IMR-90 (cell line): Measurements from ENCODE around the gene FBXL20. TPM values are rescaled to one million over a fixed set of nuclear protein-coding genes. Genes with fewer than 3 reads are reported as not detected.

Experiments used
- ATAC-seq: fragments of 200-7000 bp; cut with Tn5 transposase; 2 replicates; pipeline ENCODE4 v1.9.1; 2020; ENCODE audit warnings: low read depth, mild to moderate bottlenecking, moderate library complexity
- BruUV-seq: library from RNA; stranded (reverse); fragments of 400-500 nt; replicated peaks from 2 replicates; lab custom pipeline; 2021; lab: Mats Ljungman, UMichigan
- CTCF ChIA-PET: fragments of 300-600 bp; formaldehyde crosslinking; extraction: SDS; loops from one replicate; lab custom pipeline; 2021; ENCODE audit warnings: antibody characterized with exemption; lab: Yijun Ruan, JAX
- POLR2A ChIA-PET: fragments of 300-600 bp; sonication (Branson Sonifier 250); formaldehyde crosslinking; loops from one replicate; lab custom pipeline; 2022; ENCODE audit warnings: antibody characterized with exemption; ENCODE audit not compliant: unreplicated experiment; lab: Charles Lee
- DNase-seq: peaks from one replicate; pipeline ENCODE4 v3.0.0; 2013
- H2AFZ ChIP-seq: replicated peaks from 2 replicates; pipeline ENCODE3; 2013; ENCODE audit warnings: low read length, mild to moderate bottlenecking; ENCODE audit not compliant: poor library complexity
- H2AK5ac ChIP-seq: 2 replicates; pipeline ENCODE4 v1.6.1; 2013; ENCODE audit warnings: low read depth, low read length, inconsistent platforms
- H2AK9ac ChIP-seq: replicated peaks from 2 replicates; pipeline ENCODE3; 2013; ENCODE audit warnings: mild to moderate bottlenecking, low read depth, low read length, moderate library complexity; ENCODE audit not compliant: poor library complexity
- H2BK120ac ChIP-seq: 2 replicates; pipeline ENCODE4 v1.6.1; 2013; ENCODE audit warnings: low read depth, low read length, inconsistent platforms
- H2BK15ac ChIP-seq: 3 replicates; pipeline ENCODE4 v1.6.1; 2013; ENCODE audit warnings: low read depth, low read length, inconsistent platforms
- H2BK20ac ChIP-seq: 2 replicates; pipeline ENCODE4 v1.6.1; 2013; ENCODE audit warnings: low read depth, mild to moderate bottlenecking, inconsistent platforms, low read length, moderate library complexity
- H2BK5ac ChIP-seq: 2 replicates; pipeline ENCODE4 v1.6.1; 2013; ENCODE audit warnings: mild to moderate bottlenecking, low read depth, low read length, inconsistent platforms; ENCODE audit not compliant: poor library complexity, severe bottlenecking
- H3K14ac ChIP-seq: replicated peaks from 2 replicates; pipeline ENCODE4 v1.6.1; 2013; ENCODE audit warnings: low read depth, low read length, inconsistent platforms
- H3K18ac ChIP-seq: 2 replicates; pipeline ENCODE4 v1.6.1; 2013; ENCODE audit warnings: low read depth, low read length, control low read depth
- H3K23ac ChIP-seq: 2 replicates; pipeline ENCODE4 v1.6.1; 2013; ENCODE audit warnings: low read depth, low read length, inconsistent platforms
- H3K27ac ChIP-seq: 2 replicates; pipeline ENCODE4 v1.5.1; 2013; ENCODE audit warnings: mild to moderate bottlenecking, control low read depth, low read length; ENCODE audit not compliant: insufficient read depth
- H3K27me3 ChIP-seq: 2 replicates; pipeline ENCODE4 v1.6.1; 2013; ENCODE audit warnings: low read length; ENCODE audit not compliant: control insufficient read depth, insufficient read depth
- H3K36me3 ChIP-seq: 2 replicates; pipeline ENCODE4 v1.6.1; 2013; ENCODE audit warnings: low read length, mixed read lengths; ENCODE audit not compliant: control insufficient read depth, insufficient read depth
- H3K4ac ChIP-seq: 2 replicates; pipeline ENCODE4 v1.6.1; 2013; ENCODE audit warnings: low read depth, low read length, inconsistent platforms
- H3K4me1 ChIP-seq: 2 replicates; pipeline ENCODE4 v1.6.1; 2013; ENCODE audit warnings: low read length, mixed read lengths; ENCODE audit not compliant: control insufficient read depth, insufficient read depth
- H3K4me2 ChIP-seq: 2 replicates; pipeline ENCODE4 v1.6.1; 2013; ENCODE audit warnings: low read depth, mild to moderate bottlenecking, control low read depth, low read length, moderate library complexity
- H3K4me3 ChIP-seq: 2 replicates; pipeline ENCODE4 v1.5.1; 2013; ENCODE audit warnings: low read depth, mild to moderate bottlenecking, control low read depth, low read length, moderate library complexity; ENCODE audit not compliant: insufficient read depth
- H3K56ac ChIP-seq: 2 replicates; pipeline ENCODE4 v1.6.1; 2013; ENCODE audit warnings: low read length, inconsistent platforms; ENCODE audit not compliant: insufficient read depth; ENCODE audit errors: extremely low read depth
- H3K79me1 ChIP-seq, 2 experiments: 2 replicates each; pipeline ENCODE4 v1.6.1; 2013; ENCODE audit warnings: low read length in 2 of 2, inconsistent platforms in 1 of 2, low read depth in 1 of 2
- H3K9ac ChIP-seq: 2 replicates; pipeline ENCODE4 v1.6.1; 2013; ENCODE audit warnings: low read depth, low read length, control low read depth
- H3K9me1 ChIP-seq: 2 replicates; pipeline ENCODE4 v1.6.1; 2013; ENCODE audit warnings: low read length, inconsistent platforms; ENCODE audit not compliant: insufficient read depth
- H3K9me3 ChIP-seq: 2 replicates; pipeline ENCODE4 v1.6.1; 2013; ENCODE audit warnings: low read length; ENCODE audit not compliant: control insufficient read depth, insufficient read depth
- H4K20me1 ChIP-seq: 2 replicates; pipeline ENCODE4 v1.6.1; 2013; ENCODE audit warnings: low read length, inconsistent platforms; ENCODE audit not compliant: insufficient read depth
- H4K5ac ChIP-seq: 2 replicates; pipeline ENCODE4 v1.6.1; 2013; ENCODE audit warnings: mild to moderate bottlenecking, low read depth, low read length, control low read depth
- H4K8ac ChIP-seq, 2 experiments: 2 replicates each; pipeline ENCODE4 v1.6.1; 2013; ENCODE audit warnings: low read depth in 2 of 2, low read length in 2 of 2, control low read depth in 1 of 2, inconsistent platforms in 1 of 2
- H4K91ac ChIP-seq: 2 replicates; pipeline ENCODE4 v1.6.1; 2013; ENCODE audit warnings: low read depth, low read length, inconsistent platforms; ENCODE audit not compliant: insufficient read depth
- BHLHE40 ChIP-seq: fragments of 150-350 bp; IDR thresholded peaks from 2 replicates; pipeline ENCODE4 v1.6.1; 2016; ENCODE audit warnings: mild to moderate bottlenecking, low read depth, low read length
- CEBPB ChIP-seq: IDR thresholded peaks from 2 replicates; pipeline ENCODE4 v1.6.1; 2012; ENCODE audit warnings: low read depth, low read length, improper control_type of control experiment
- CHD1 ChIP-seq: IDR thresholded peaks from 2 replicates; pipeline ENCODE4 v1.6.1; 2012; ENCODE audit warnings: low read depth, low read length, improper control_type of control experiment
- FOS ChIP-seq: fragments of 150-350 bp; IDR thresholded peaks from 2 replicates; pipeline ENCODE4 v1.6.1; 2016; ENCODE audit warnings: low read depth, low read length
- MAFK ChIP-seq: IDR thresholded peaks from 2 replicates; pipeline ENCODE4 v1.6.1; 2012; ENCODE audit warnings: low read depth, low read length, improper control_type of control experiment
- MAZ ChIP-seq: IDR thresholded peaks from 2 replicates; pipeline ENCODE4 v1.6.1; 2012; ENCODE audit warnings: low read depth, mild to moderate bottlenecking, low read length, improper control_type of control experiment, moderate library complexity, borderline replicate concordance
- MXI1 ChIP-seq: IDR thresholded peaks from 2 replicates; pipeline ENCODE4 v1.6.1; 2012; ENCODE audit warnings: low read depth, mild to moderate bottlenecking, low read length, moderate library complexity, borderline replicate concordance
- NFE2L2 ChIP-seq: fragments of 150-350 bp; IDR thresholded peaks from 2 replicates; pipeline ENCODE4 v1.6.1; 2016; ENCODE audit warnings: low read depth, mild to moderate bottlenecking, low read length
- POLR2A ChIP-seq: IDR thresholded peaks from 2 replicates; pipeline ENCODE4 v1.6.1; 2012; ENCODE audit warnings: mild to moderate bottlenecking, low read depth, low read length
- RAD21 ChIP-seq: IDR thresholded peaks from 2 replicates; pipeline ENCODE4 v1.6.1; 2012; ENCODE audit warnings: low read length, improper control_type of control experiment
- RCOR1 ChIP-seq: IDR thresholded peaks from 2 replicates; pipeline ENCODE4 v1.6.1; 2012; ENCODE audit warnings: mild to moderate bottlenecking, low read length, improper control_type of control experiment; ENCODE audit not compliant: insufficient replicate concordance
- RFX5 ChIP-seq: IDR thresholded peaks from 2 replicates; pipeline ENCODE4 v1.8.0; 2012; ENCODE audit warnings: low read depth, mild to moderate bottlenecking, low read length, moderate library complexity
- SMC3 ChIP-seq: fragments of 150-350 bp; IDR thresholded peaks from 2 replicates; pipeline ENCODE4 v1.6.1; 2016; ENCODE audit warnings: low read depth, mild to moderate bottlenecking, antibody characterized with exemption, low read length, moderate library complexity
- WGBS, 2 experiments: methylation state at CpG; one replicate each; pipeline versions ENCODE4 v1.1.5 to v1.1.7; 2013; ENCODE audit warnings: missing lambda C conversion rate in 2 of 2; ENCODE audit not compliant: insufficient read length in 1 of 2; ENCODE audit errors: extremely low coverage in 2 of 2; 5-methylcytosine and 5-hydroxymethylcytosine counted together
- dilution Hi-C: fragments of 300-500 bp; cut with HindIII; formaldehyde crosslinking; loops from one replicate; pipeline ENCODE4 v1.14.3; 2018; ENCODE audit warnings: low sequenced_read_pairs; ENCODE audit not compliant: unreplicated experiment
- in situ Hi-C: fragments of 300-500 bp; cut with MboI; formaldehyde crosslinking; loops from 3 replicates; pipeline ENCODE4 v1.14.3; 2019; ENCODE audit warnings: low sequenced_read_pairs, inconsistent platforms, mixed read lengths
- intact Hi-C: fragments of 100-400 bp; cut with micrococcal nuclease; formaldehyde crosslinking; loops from 2 replicates; pipeline ENCODE4 v1.10.0; 2022
- polyA plus RNA-seq, 3 experiments: library from polyadenylated mRNA; depleted of rRNA; stranded (reverse); fragments of >200 nt; gene quantifications; 2 replicates each; pipeline ENCODE4 v1.2.3, GENCODE V29; 2012; ENCODE audit warnings: low replicate concordance in 1 of 3
- total RNA-seq: library from RNA; depleted of rRNA; stranded (reverse); fragments of >200 nt; gene quantifications from 2 replicates; pipeline ENCODE4 v1.2.3, GENCODE V29; 2012
- TF ChIP-seq, protein P1 (sequence below): fragments of 150-350 bp; IDR thresholded peaks from 2 replicates; pipeline ENCODE4 v1.6.1; 2017; ENCODE audit warnings: mild to moderate bottlenecking, antibody characterized with exemption, low read length, low read depth
- TF ChIP-seq, protein P2 (sequence below): conservative IDR thresholded peaks from 2 replicates; pipeline ENCODE4 v1.5.1; 2012; ENCODE audit warnings: mild to moderate bottlenecking, low read depth, low read length, improper control_type of control experiment
- TF ChIP-seq, protein P3 (sequence below): fragments of 150-350 bp; IDR thresholded peaks from 2 replicates; pipeline ENCODE4 v1.6.1; 2016; ENCODE audit warnings: low read depth, mild to moderate bottlenecking, low read length, moderate library complexity, borderline replicate concordance

Gene FBXL20
- total and polyA plus RNA-seq, 2 of the 4 experiments (the other 2 are of a cell fraction), result 4.1 to 13.8 TPM

DNA sequence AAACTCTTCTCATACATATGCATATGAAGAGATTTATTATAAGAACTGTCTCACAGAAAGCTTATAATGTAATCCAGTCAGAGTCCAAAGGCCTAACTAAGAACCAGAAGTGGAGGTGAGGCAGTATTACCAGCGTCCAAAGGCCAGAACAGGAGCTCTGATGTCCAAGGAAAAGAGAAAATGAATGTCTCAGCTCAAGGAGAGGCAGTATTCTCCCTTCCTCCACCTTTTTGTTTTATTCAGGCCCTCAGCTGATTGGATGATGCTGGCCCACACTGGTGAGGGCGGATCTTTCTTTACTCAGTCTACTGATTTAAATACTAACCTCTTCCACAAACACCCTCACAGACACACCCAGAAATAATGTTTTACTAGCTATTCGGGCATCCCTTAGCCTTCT is 43.4 kb downstream of the FBXL20 start:
- Histone ChIP-seq H3K79me1 (peaks cover 11 to 19% of the 10 kb centered on the region in 2 experiments), H3K4ac (no peak overlapping the region), H3K56ac (no peak overlapping the region), H3K36me3 (no peaks in the 10 kb centered on the region), H2AK5ac (no peak overlapping the region), H3K27ac (no peak overlapping the region), H3K9me1 (no peaks in the 10 kb centered on the region), H4K91ac (no peak overlapping the region), H2BK15ac (no peak overlapping the region), H4K20me1 (no peaks in the 10 kb centered on the region; the same call in 1 of the 2 replicates), H2AFZ (no peak overlapping the region), H2AK9ac (no peak overlapping the region), H4K5ac (no peak overlapping the region), H2BK5ac (no peak overlapping the region), H3K14ac (no peak overlapping the region), H3K9ac (no peak overlapping the region), H4K8ac (no peak overlapping the region), H3K4me2 (no peak overlapping the region), H3K9me3 (no peaks in the 10 kb centered on the region), H2BK120ac (no peak overlapping the region), H3K4me3 (no peak overlapping the region), H3K23ac (no peak overlapping the region), H3K4me1 (no peaks in the 10 kb centered on the region), H3K18ac (no peak overlapping the region), H3K27me3 (no peaks in the 10 kb centered on the region), H2BK20ac (no peak overlapping the region)
- TF ChIP-seq, protein P1, sequence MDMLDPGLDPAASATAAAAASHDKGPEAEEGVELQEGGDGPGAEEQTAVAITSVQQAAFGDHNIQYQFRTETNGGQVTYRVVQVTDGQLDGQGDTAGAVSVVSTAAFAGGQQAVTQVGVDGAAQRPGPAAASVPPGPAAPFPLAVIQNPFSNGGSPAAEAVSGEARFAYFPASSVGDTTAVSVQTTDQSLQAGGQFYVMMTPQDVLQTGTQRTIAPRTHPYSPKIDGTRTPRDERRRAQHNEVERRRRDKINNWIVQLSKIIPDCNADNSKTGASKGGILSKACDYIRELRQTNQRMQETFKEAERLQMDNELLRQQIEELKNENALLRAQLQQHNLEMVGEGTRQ, result no peak
- no peak for TF ChIP-seq SMC3
- TF ChIP-seq MXI1, result no peak
- TF ChIP-seq FOS, result no peak
- TF ChIP-seq MAZ, result no peak
- no peak for TF ChIP-seq CEBPB
- no peak for TF ChIP-seq RFX5
- TF ChIP-seq CHD1, result no peak
- TF ChIP-seq POLR2A, result no peak
- TF ChIP-seq RAD21, result no peak
- no peak for TF ChIP-seq RCOR1
- no peak for TF ChIP-seq BHLHE40
- TF ChIP-seq MAFK, result no peak
- TF ChIP-seq, protein P2, sequence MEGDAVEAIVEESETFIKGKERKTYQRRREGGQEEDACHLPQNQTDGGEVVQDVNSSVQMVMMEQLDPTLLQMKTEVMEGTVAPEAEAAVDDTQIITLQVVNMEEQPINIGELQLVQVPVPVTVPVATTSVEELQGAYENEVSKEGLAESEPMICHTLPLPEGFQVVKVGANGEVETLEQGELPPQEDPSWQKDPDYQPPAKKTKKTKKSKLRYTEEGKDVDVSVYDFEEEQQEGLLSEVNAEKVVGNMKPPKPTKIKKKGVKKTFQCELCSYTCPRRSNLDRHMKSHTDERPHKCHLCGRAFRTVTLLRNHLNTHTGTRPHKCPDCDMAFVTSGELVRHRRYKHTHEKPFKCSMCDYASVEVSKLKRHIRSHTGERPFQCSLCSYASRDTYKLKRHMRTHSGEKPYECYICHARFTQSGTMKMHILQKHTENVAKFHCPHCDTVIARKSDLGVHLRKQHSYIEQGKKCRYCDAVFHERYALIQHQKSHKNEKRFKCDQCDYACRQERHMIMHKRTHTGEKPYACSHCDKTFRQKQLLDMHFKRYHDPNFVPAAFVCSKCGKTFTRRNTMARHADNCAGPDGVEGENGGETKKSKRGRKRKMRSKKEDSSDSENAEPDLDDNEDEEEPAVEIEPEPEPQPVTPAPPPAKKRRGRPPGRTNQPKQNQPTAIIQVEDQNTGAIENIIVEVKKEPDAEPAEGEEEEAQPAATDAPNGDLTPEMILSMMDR, result no peak
- TF ChIP-seq, protein P3, sequence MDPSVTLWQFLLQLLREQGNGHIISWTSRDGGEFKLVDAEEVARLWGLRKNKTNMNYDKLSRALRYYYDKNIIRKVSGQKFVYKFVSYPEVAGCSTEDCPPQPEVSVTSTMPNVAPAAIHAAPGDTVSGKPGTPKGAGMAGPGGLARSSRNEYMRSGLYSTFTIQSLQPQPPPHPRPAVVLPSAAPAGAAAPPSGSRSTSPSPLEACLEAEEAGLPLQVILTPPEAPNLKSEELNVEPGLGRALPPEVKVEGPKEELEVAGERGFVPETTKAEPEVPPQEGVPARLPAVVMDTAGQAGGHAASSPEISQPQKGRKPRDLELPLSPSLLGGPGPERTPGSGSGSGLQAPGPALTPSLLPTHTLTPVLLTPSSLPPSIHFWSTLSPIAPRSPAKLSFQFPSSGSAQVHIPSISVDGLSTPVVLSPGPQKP, result no peak
- no peak for TF ChIP-seq NFE2L2
- BruUV-seq, result no TSS peak
- no CpG with 5 or more reads among the region's 3 CpGs for WGBS, 2 experiments
- ChIA-PET CTCF (interaction anchor here (0.7 kb wide), 1 partner anchor 80 kb away, joined by 5 read pairs; no protein-coding TSS in a partner anchor), POLR2A (interaction anchor here (0.6 to 0.7 kb wide), 2 partner anchors 115 to 477 kb away, joined by 3 to 5 read pairs; no protein-coding TSS in a partner anchor)
- no peak for ATAC-seq
- intact Hi-C loops, result no loop called here
- no peak for DNase-seq
- in situ Hi-C loops, result no loop called here
- dilution Hi-C loops, result no loop called here
